GM21423 (cell line): ENCODE results near the gene MEX3B.
"Not testable (repeated sequence)": the region's sequence is repeated elsewhere in the genome, so short reads cannot be mapped to it uniquely, and the experiment has no call there.

Source experiments
- ATAC-seq: cut with Tn5 transposase; IDR thresholded peaks from one replicate; pipeline ENCODE4 v1.9.1; 2021; ENCODE audit warnings: mild to moderate bottlenecking, moderate library complexity; ENCODE audit not compliant: unreplicated experiment

The MEX3B gene

GRCh38 chr15:82051664-82052063 is 5.8 kb upstream of the MEX3B start:
- no peak for ATAC-seq

- ATAC-seq = no peak
Observed at GRCh38 chr15:82048811-82049210, 3.0 kb upstream of the MEX3B start.

GRCh38 chr15:82047453-82048400 is 1.9 kb upstream of the MEX3B start:
- ATAC-seq = peak; percentile 2

GRCh38 chr15:82046666-82047452 is 1.0 kb upstream of the MEX3B start:
- peak; percentile 69 for ATAC-seq

GRCh38 chr15:82045179-82045891 is 483 bp downstream of the MEX3B start:
- no peak for ATAC-seq

- ATAC-seq = no peak
Observed at GRCh38 chr15:82044373-82045178, 1.2 kb downstream of the MEX3B start.

- ATAC-seq = no peak
Observed at GRCh38 chr15:82043796-82044372, 1.9 kb downstream of the MEX3B start.

GRCh38 chr15:82043130-82043673 is 2.6 kb downstream of the MEX3B start:
- no peak for ATAC-seq

GRCh38 chr15:82040862-82041261 is 5.0 kb downstream of the MEX3B start:
- no peak for ATAC-seq

- no peak for ATAC-seq
Observed at GRCh38 chr15:82040390-82040789, 5.4 kb downstream of the MEX3B start.

- ATAC-seq = no peak
Observed at GRCh38 chr15:82039871-82040270, 5.9 kb downstream of the MEX3B start.

- ATAC-seq = no peak
Observed at GRCh38 chr15:82036461-82036860, 9.4 kb downstream of the MEX3B start.

- ATAC-seq = no peak
Observed at GRCh38 chr15:82031871-82032270, 13.9 kb downstream of the MEX3B start.

GRCh38 chr15:82030176-82030575 is 15.6 kb downstream of the MEX3B start:
- ATAC-seq = no peak

GRCh38 chr15:82028163-82028562 is 17.7 kb downstream of the MEX3B start:
- ATAC-seq = not testable (repeated sequence)

- no peak for ATAC-seq
Observed at GRCh38 chr15:82021992-82022391, 23.8 kb downstream of the MEX3B start.

- ATAC-seq = no peak
Observed at GRCh38 chr15:82020625-82021394, 25.0 kb downstream of the MEX3B start.

GRCh38 chr15:82018201-82018600 is 27.6 kb downstream of the MEX3B start:
- ATAC-seq = no peak

- no peak for ATAC-seq
Observed at GRCh38 chr15:82017656-82018055, 28.2 kb downstream of the MEX3B start.
